WTC11 (cell line): ENCODE measurements around the gene DIP2A. TPM values are rescaled to one million over a fixed set of nuclear protein-coding genes. Genes with fewer than 3 reads are reported as not detected.

Experiments used
- ATAC-seq: fragments of 200-7000 bp; cut with Tn5 transposase; 2 replicates; pipeline ENCODE4 v1.10.0; 2021; ENCODE audit warnings: mild to moderate bottlenecking, moderate library complexity
- CTCF ChIA-PET: fragments of 300-600 bp; sonication (Branson Sonifier 250); formaldehyde crosslinking; loops from one replicate; lab custom pipeline; 2021; ENCODE audit warnings: antibody characterized with exemption; lab: Charles Lee
- POLR2A ChIA-PET: fragments of 350-600 bp; sonication (Branson Sonifier 250); formaldehyde crosslinking; loops from one replicate; lab custom pipeline; 2021; ENCODE audit warnings: antibody characterized with exemption; lab: Charles Lee
- DNase-seq: peaks from one replicate; pipeline ENCODE4 v3.0.0; 2021; ENCODE audit warnings: low spot score
- H3K27ac Mint-ChIP-seq: 2 replicates; pipeline ENCODE4 v1.8.0; 2021; ENCODE audit warnings: mixed read lengths
- H3K27me3 Mint-ChIP-seq: 2 replicates; pipeline ENCODE4 v1.8.0; 2021; ENCODE audit warnings: low read depth, mild to moderate bottlenecking, moderate library complexity, mixed read lengths
- H3K36me3 Mint-ChIP-seq: 2 replicates; pipeline ENCODE4 v1.8.0; 2021; ENCODE audit warnings: mixed read lengths
- H3K4me1 Mint-ChIP-seq: 2 replicates; pipeline ENCODE4 v1.8.0; 2022; ENCODE audit warnings: mixed read lengths
- H3K4me3 Mint-ChIP-seq: 2 replicates; pipeline ENCODE4 v1.8.0; 2021; ENCODE audit warnings: mild to moderate bottlenecking, moderate library complexity, mixed read lengths
- H3K9me3 Mint-ChIP-seq: 2 replicates; pipeline ENCODE4 v1.8.0; 2021; ENCODE audit warnings: mixed read lengths
- CBFB ChIP-seq: sonication (generic); formaldehyde crosslinking; IDR thresholded peaks from 2 replicates; pipeline ENCODE4 v1.8.1; 2022; ENCODE audit warnings: mild to moderate bottlenecking, low read depth, missing genetic modification reagents
- ELF4 ChIP-seq: sonication (generic); formaldehyde crosslinking; IDR thresholded peaks from 2 replicates; pipeline ENCODE4 v1.8.1; 2022; ENCODE audit warnings: low read depth, mild to moderate bottlenecking, moderate library complexity, missing genetic modification reagents
- FOXJ3 ChIP-seq: sonication (generic); formaldehyde crosslinking; IDR thresholded peaks from 2 replicates; pipeline ENCODE4 v1.9.0; 2021; ENCODE audit warnings: missing genetic modification reagents, mild to moderate bottlenecking, borderline replicate concordance
- GABPB1 ChIP-seq: sonication (generic); formaldehyde crosslinking; IDR thresholded peaks from 2 replicates; pipeline ENCODE4 v1.8.1; 2023; ENCODE audit warnings: mild to moderate bottlenecking, missing genetic modification reagents
- GRHL2 ChIP-seq: fragments of 250-450 bp; sonication (Bioruptor Pico); IDR thresholded peaks from 2 replicates; pipeline ENCODE4 v1.8.0; 2022; ENCODE audit warnings: mild to moderate bottlenecking, moderate library complexity; ENCODE audit not compliant: insufficient replicate concordance, severe bottlenecking
- KAT7 ChIP-seq: sonication (generic); formaldehyde crosslinking; IDR thresholded peaks from 2 replicates; pipeline ENCODE4 v1.8.1; 2023; ENCODE audit warnings: missing genetic modification reagents, mild to moderate bottlenecking, borderline replicate concordance
- MAX ChIP-seq: sonication (generic); formaldehyde crosslinking; IDR thresholded peaks from 2 replicates; pipeline ENCODE4 v1.8.0; 2022; ENCODE audit warnings: mild to moderate bottlenecking, missing genetic modification reagents
- MLX ChIP-seq: sonication (generic); formaldehyde crosslinking; IDR thresholded peaks from 2 replicates; pipeline ENCODE4 v1.8.1; 2023; ENCODE audit warnings: mild to moderate bottlenecking, missing genetic modification reagents, moderate library complexity
- PRRX2 ChIP-seq: fragments of 250-450 bp; sonication (Bioruptor Pico); IDR thresholded peaks from 2 replicates; pipeline ENCODE4 v1.8.0; 2021; ENCODE audit warnings: mild to moderate bottlenecking
- STAT6 ChIP-seq: sonication (generic); formaldehyde crosslinking; conservative IDR thresholded peaks from 2 replicates; pipeline ENCODE4 v1.8.1; 2023; ENCODE audit warnings: mild to moderate bottlenecking, low read depth, missing genetic modification reagents, moderate library complexity
- TP53 ChIP-seq: sonication (generic); formaldehyde crosslinking; IDR thresholded peaks from 2 replicates; pipeline ENCODE4 v1.8.1; 2023; ENCODE audit warnings: mild to moderate bottlenecking, missing genetic modification reagents
- ZBTB21 ChIP-seq: sonication (generic); formaldehyde crosslinking; IDR thresholded peaks from 2 replicates; pipeline ENCODE4 v1.8.1; 2023; ENCODE audit warnings: mild to moderate bottlenecking, missing genetic modification reagents, borderline replicate concordance
- ZNF138 ChIP-seq: sonication (generic); formaldehyde crosslinking; conservative IDR thresholded peaks from 2 replicates; pipeline ENCODE4 v1.8.1; 2022; ENCODE audit warnings: mild to moderate bottlenecking, moderate library complexity, missing genetic modification reagents
- ZNF232 ChIP-seq: sonication (generic); formaldehyde crosslinking; IDR thresholded peaks from 2 replicates; pipeline ENCODE4 v1.8.0; 2022; ENCODE audit warnings: mild to moderate bottlenecking, missing genetic modification reagents
- ZNF281 ChIP-seq: sonication (generic); formaldehyde crosslinking; IDR thresholded peaks from 2 replicates; pipeline ENCODE4 v1.8.0; 2023; ENCODE audit warnings: mild to moderate bottlenecking, missing genetic modification reagents
- ZNF396 ChIP-seq: fragments of 250-450 bp; sonication (Bioruptor Pico); IDR thresholded peaks from 2 replicates; pipeline ENCODE4 v1.8.0; 2021; ENCODE audit warnings: mild to moderate bottlenecking, moderate library complexity, borderline replicate concordance
- ZNF532 ChIP-seq: fragments of 250-450 bp; sonication (Bioruptor Pico); IDR thresholded peaks from 2 replicates; pipeline ENCODE4 v1.9.0; 2021; ENCODE audit warnings: mild to moderate bottlenecking, borderline replicate concordance
- total RNA-seq: library from RNA; stranded (reverse); gene quantifications from 3 replicates; pipeline ENCODE4 v1.2.3, GENCODE V29; 2021

DIP2A gene
- total RNA-seq, 1 experiment from 2014 or later, result 39.4 TPM

GRCh38 chr21:46607636-46608035 is 148.9 kb downstream of the DIP2A start:
- POLR2A ChIA-PET, result no interaction called here
- peaks cover 15% of the 10 kb centered on the region for H3K9me3 Mint-ChIP-seq
- CTCF ChIA-PET, result no interaction called here
- DNase-seq, result no peak
- no peak for ATAC-seq
- peaks cover 27% of the 10 kb centered on the region for H3K4me1 Mint-ChIP-seq
- H3K36me3 Mint-ChIP-seq, result no peaks in the 10 kb centered on the region; the same call in 1 of the 2 replicates
- no peak overlapping the region for H3K27ac Mint-ChIP-seq
- H3K27me3 Mint-ChIP-seq, result peaks cover 6% of the 10 kb centered on the region
- no peak overlapping the region for H3K4me3 Mint-ChIP-seq
- TF ChIP-seq MLX (CRISPR knock-in tag), result no peak
- TF ChIP-seq FOXJ3 (CRISPR knock-in tag), result no peak
- no peak for TF ChIP-seq MAX (CRISPR knock-in tag)
- no peak for TF ChIP-seq CBFB
- no peak for TF ChIP-seq STAT6 (CRISPR knock-in tag)
- no peak for TF ChIP-seq TP53 (CRISPR knock-in tag)
- TF ChIP-seq ZBTB21 (CRISPR knock-in tag), result no peak
- no peak for TF ChIP-seq ZNF532 (CRISPR knock-in tag)
- TF ChIP-seq ZNF138 (CRISPR knock-in tag), result no peak
- TF ChIP-seq GRHL2 (CRISPR knock-in tag), result no peak

- DNase-seq (no peak), ATAC-seq (no peak)
- Mint-ChIP-seq H3K4me3 (no peak overlapping the region), H3K27ac (no peak overlapping the region), H3K9me3 (peaks cover 15% of the 10 kb centered on the region), H3K27me3 (peaks cover 6% of the 10 kb centered on the region), H3K36me3 (no peaks in the 10 kb centered on the region; the same call in 1 of the 2 replicates), H3K4me1 (peaks cover 18% of the 10 kb centered on the region)
- no peak for TF ChIP-seq GABPB1 (CRISPR knock-in tag)
- no peak for TF ChIP-seq KAT7
- no peak for TF ChIP-seq ZNF281 (CRISPR knock-in tag)
- TF ChIP-seq PRRX2 (CRISPR knock-in tag), result no peak
- TF ChIP-seq ZNF396, result no peak
- TF ChIP-seq ELF4 (CRISPR knock-in tag), result no peak
- TF ChIP-seq ZNF232 (CRISPR knock-in tag), result no peak
- ChIA-PET CTCF (no interaction called here), POLR2A (no interaction called here)
Measured at GRCh38 chr21:46608672-46609111, 150.0 kb downstream of the DIP2A start.
